ENCODE data around the gene IL17B.

DNA sequence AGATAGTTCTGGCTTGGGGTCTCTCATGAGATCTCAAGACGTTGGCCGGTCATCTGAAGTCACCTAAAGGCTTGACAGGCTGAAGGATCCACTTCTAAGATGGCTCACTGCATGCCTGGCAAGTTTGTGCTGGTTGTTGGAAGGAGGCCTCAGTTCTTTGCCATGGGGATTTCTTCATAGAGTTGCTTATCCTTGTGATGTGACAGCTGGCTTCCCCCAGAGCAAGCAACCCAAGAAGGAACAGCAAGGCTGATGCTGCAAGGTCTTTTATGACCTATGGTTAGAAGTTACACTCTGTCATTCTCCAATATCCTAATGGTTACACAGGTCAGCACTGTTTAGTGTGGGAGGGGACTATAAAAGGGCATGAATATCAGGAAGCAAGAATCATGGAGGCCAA, 54.5 kb downstream of the IL17B start:
- TF ChIP-seq, protein P1, sequence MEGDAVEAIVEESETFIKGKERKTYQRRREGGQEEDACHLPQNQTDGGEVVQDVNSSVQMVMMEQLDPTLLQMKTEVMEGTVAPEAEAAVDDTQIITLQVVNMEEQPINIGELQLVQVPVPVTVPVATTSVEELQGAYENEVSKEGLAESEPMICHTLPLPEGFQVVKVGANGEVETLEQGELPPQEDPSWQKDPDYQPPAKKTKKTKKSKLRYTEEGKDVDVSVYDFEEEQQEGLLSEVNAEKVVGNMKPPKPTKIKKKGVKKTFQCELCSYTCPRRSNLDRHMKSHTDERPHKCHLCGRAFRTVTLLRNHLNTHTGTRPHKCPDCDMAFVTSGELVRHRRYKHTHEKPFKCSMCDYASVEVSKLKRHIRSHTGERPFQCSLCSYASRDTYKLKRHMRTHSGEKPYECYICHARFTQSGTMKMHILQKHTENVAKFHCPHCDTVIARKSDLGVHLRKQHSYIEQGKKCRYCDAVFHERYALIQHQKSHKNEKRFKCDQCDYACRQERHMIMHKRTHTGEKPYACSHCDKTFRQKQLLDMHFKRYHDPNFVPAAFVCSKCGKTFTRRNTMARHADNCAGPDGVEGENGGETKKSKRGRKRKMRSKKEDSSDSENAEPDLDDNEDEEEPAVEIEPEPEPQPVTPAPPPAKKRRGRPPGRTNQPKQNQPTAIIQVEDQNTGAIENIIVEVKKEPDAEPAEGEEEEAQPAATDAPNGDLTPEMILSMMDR (IDR thresholded peaks at IDR 0.05): no peak
- TF ChIP-seq EP300 (IDR thresholded peaks at IDR 0.05): no peak
